OCI-LY1 (cell line): ENCODE measurements around the gene SIRT3.

ENCODE experiments used
- H2AFZ ChIP-seq: fragments of 200-600 bp; sonication (generic), shearing (Covaris generic); 2 replicates; pipeline ENCODE4 v1.6.0; 2014; ENCODE audit warnings: antibody characterized with exemption, mild to moderate bottlenecking, low read length
- H3F3A ChIP-seq: fragments of 200-600 bp; sonication (generic), shearing (Covaris generic); 2 replicates; pipeline ENCODE4 v1.6.0; 2014; ENCODE audit warnings: mild to moderate bottlenecking, antibody characterized with exemption, low read length, moderate library complexity; ENCODE audit not compliant: insufficient read depth
- H3K27ac ChIP-seq: fragments of 200-600 bp; sonication (generic); 2 replicates; pipeline ENCODE4 v1.5.1; 2014; ENCODE audit warnings: low read length, mixed run types, mild to moderate bottlenecking, low read depth; ENCODE audit not compliant: poor library complexity, severe bottlenecking
- H3K27me3 ChIP-seq: fragments of 200-600 bp; sonication (generic); 2 replicates; pipeline ENCODE4 v1.6.0; 2014; ENCODE audit warnings: antibody characterized with exemption, mild to moderate bottlenecking, low read length, moderate library complexity; ENCODE audit not compliant: insufficient read depth
- H3K36me3 ChIP-seq: fragments of 200-600 bp; sonication (generic); 2 replicates; pipeline ENCODE4 v1.6.1; 2014; ENCODE audit warnings: mild to moderate bottlenecking, antibody characterized with exemption, low read length, moderate library complexity, mixed read lengths; ENCODE audit not compliant: insufficient read depth
- H3K4me1 ChIP-seq: fragments of 200-600 bp; sonication (generic); 2 replicates; pipeline ENCODE4 v1.5.1; 2014; ENCODE audit warnings: mild to moderate bottlenecking, low read length, moderate library complexity; ENCODE audit not compliant: insufficient read depth, severe bottlenecking
- H3K4me2 ChIP-seq: fragments of 200-600 bp; sonication (generic), shearing (Covaris generic); 2 replicates; pipeline ENCODE4 v1.6.1; 2014; ENCODE audit warnings: low read length
- H3K4me3 ChIP-seq: fragments of 200-600 bp; sonication (generic); 2 replicates; pipeline ENCODE4 v1.5.1; 2014; ENCODE audit warnings: low read length, low read depth, mild to moderate bottlenecking, mixed read lengths; ENCODE audit not compliant: poor library complexity, severe bottlenecking
- H3K79me2 ChIP-seq: fragments of 200-600 bp; shearing (Covaris generic); 2 replicates; pipeline ENCODE4 v1.6.1; 2016; ENCODE audit warnings: mixed run types, low read length, mixed read lengths; ENCODE audit not compliant: insufficient read depth
- H3K9ac ChIP-seq: fragments of 200-600 bp; sonication (generic), shearing (Covaris generic); 2 replicates; pipeline ENCODE4 v1.6.1; 2014; ENCODE audit warnings: mild to moderate bottlenecking, low read length, mixed read lengths
- H3K9me2 ChIP-seq: fragments of 200-600 bp; sonication (generic), shearing (Covaris generic); 2 replicates; pipeline ENCODE4 v1.6.1; 2014; ENCODE audit warnings: low read depth, mild to moderate bottlenecking, low read length, mixed read lengths
- H3K9me3 ChIP-seq: fragments of 200-600 bp; shearing (Covaris generic); 2 replicates; pipeline ENCODE4 v1.6.1; 2014; ENCODE audit warnings: low read length, mixed read lengths
- H4K20me1 ChIP-seq: fragments of 200-600 bp; sonication (generic), shearing (Covaris generic); 2 replicates; pipeline ENCODE4 v1.6.0; 2016; ENCODE audit warnings: mild to moderate bottlenecking, low read length; ENCODE audit not compliant: insufficient read depth
- CTCF ChIP-seq: fragments of 200-600 bp; sonication (generic), shearing (Covaris generic); IDR thresholded peaks from 2 replicates; pipeline ENCODE4 v1.5.1; 2017; ENCODE audit warnings: mild to moderate bottlenecking, antibody characterized with exemption, low read length, moderate library complexity, mixed read lengths
- EZH2 ChIP-seq: fragments of 200-600 bp; sonication (generic), shearing (Covaris generic); IDR thresholded peaks from 2 replicates; pipeline ENCODE4 v1.8.0; 2017; ENCODE audit warnings: borderline replicate concordance, mixed run types, mild to moderate bottlenecking, antibody characterized with exemption, low read length, moderate library complexity, mixed read lengths

Gene SIRT3

GRCh38 chr11:253886-254270 is 17.7 kb upstream of the SIRT3 start:
- no peaks in the 10 kb centered on the region for H3K9me3 ChIP-seq
- TF ChIP-seq EZH2, result no peak
- no peak for TF ChIP-seq CTCF

GRCh38 chr11:253160-253885 is 17.2 kb upstream of the SIRT3 start:
- Histone ChIP-seq H3F3A (no peaks in the 10 kb centered on the region), H3K9me3 (no peaks in the 10 kb centered on the region), H4K20me1 (no peaks in the 10 kb centered on the region), H3K79me2 (no peaks in the 10 kb centered on the region), H2AFZ (no peak overlapping the region), H3K9me2 (no peaks in the 10 kb centered on the region), H3K9ac (no peak overlapping the region), H3K27ac (no peak overlapping the region), H3K4me2 (no peak overlapping the region), H3K27me3 (no peaks in the 10 kb centered on the region), H3K4me1 (peaks cover 16% of the 10 kb centered on the region), H3K4me3 (no peak overlapping the region), H3K36me3 (peaks cover 51% of the 10 kb centered on the region)
- no peak for TF ChIP-seq EZH2
- TF ChIP-seq CTCF, result no peak

More at GRCh38 chr11:253886-254270, 17.7 kb upstream of the SIRT3 start:
- Histone ChIP-seq H3K36me3 (peaks cover 45% of the 10 kb centered on the region), H3K4me1 (peaks cover 16% of the 10 kb centered on the region), H4K20me1 (no peaks in the 10 kb centered on the region), H3K27ac (no peak overlapping the region), H3K9me2 (no peaks in the 10 kb centered on the region), H3K27me3 (no peaks in the 10 kb centered on the region), H3K9ac (no peak overlapping the region), H3F3A (no peaks in the 10 kb centered on the region), H3K79me2 (no peaks in the 10 kb centered on the region), H3K4me3 (no peak overlapping the region), H2AFZ (no peak overlapping the region), H3K4me2 (no peak overlapping the region)

- no peak for TF ChIP-seq EZH2
- no peak for TF ChIP-seq CTCF
- no peak overlapping the region for H3K9ac ChIP-seq
- H3K4me1 ChIP-seq, result peaks cover 11% of the 10 kb centered on the region
- no peak overlapping the region for H2AFZ ChIP-seq
- H3K9me2 ChIP-seq, result no peaks in the 10 kb centered on the region
- H3K4me2 ChIP-seq, result no peak overlapping the region
- H3K27ac ChIP-seq, result no peak overlapping the region
- no peak overlapping the region for H3K4me3 ChIP-seq
- no peaks in the 10 kb centered on the region for H3K9me3 ChIP-seq
- no peaks in the 10 kb centered on the region for H4K20me1 ChIP-seq
- H3F3A ChIP-seq, result no peaks in the 10 kb centered on the region
- peaks cover 57% of the 10 kb centered on the region for H3K36me3 ChIP-seq
- no peaks in the 10 kb centered on the region for H3K27me3 ChIP-seq
- H3K79me2 ChIP-seq, result no peaks in the 10 kb centered on the region
These were observed 16.5 kb upstream of the SIRT3 start for GRCh38 chr11:252666-253065.
